C4-2B (cell line): Measurements from ENCODE around the gene IRAK3.

Experiments
- CTCF ChIP-seq: fragments of 450-650 bp; conservative IDR thresholded peaks from 2 replicates; pipeline ENCODE4 v1.5.1; 2017; ENCODE audit warnings: mild to moderate bottlenecking
- ZFX ChIP-seq: fragments of 450-650 bp; IDR thresholded peaks from 2 replicates; pipeline ENCODE4 v1.6.1; 2017

GRCh38 chr12:66140731-66141130, 48.3 kb upstream of the IRAK3 start:
- TF ChIP-seq CTCF (no peak), ZFX (no peak)
